IMR-90 (cell line): ENCODE results near the gene NDUFB11. TPM values are rescaled to one million over a fixed set of nuclear protein-coding genes. Genes with fewer than 3 reads are reported as not detected.

Source experiments
- ATAC-seq: fragments of 200-7000 bp; cut with Tn5 transposase; 2 replicates; pipeline ENCODE4 v1.9.1; 2020; ENCODE audit warnings: low read depth, mild to moderate bottlenecking, moderate library complexity
- BruUV-seq: library from RNA; stranded (reverse); fragments of 400-500 nt; replicated peaks from 2 replicates; lab custom pipeline; 2021; lab: Mats Ljungman, UMichigan
- CTCF ChIA-PET: fragments of 300-600 bp; formaldehyde crosslinking; extraction: SDS; loops from one replicate; lab custom pipeline; 2021; ENCODE audit warnings: antibody characterized with exemption; lab: Yijun Ruan, JAX
- POLR2A ChIA-PET: fragments of 300-600 bp; sonication (Branson Sonifier 250); formaldehyde crosslinking; loops from one replicate; lab custom pipeline; 2022; ENCODE audit warnings: antibody characterized with exemption; ENCODE audit not compliant: unreplicated experiment; lab: Charles Lee
- DNase-seq: peaks from one replicate; pipeline ENCODE4 v3.0.0; 2013
- H2AFZ ChIP-seq: replicated peaks from 2 replicates; pipeline ENCODE3; 2013; ENCODE audit warnings: low read length, mild to moderate bottlenecking; ENCODE audit not compliant: poor library complexity
- H2AK5ac ChIP-seq: 2 replicates; pipeline ENCODE4 v1.6.1; 2013; ENCODE audit warnings: low read depth, low read length, inconsistent platforms
- H2AK9ac ChIP-seq: replicated peaks from 2 replicates; pipeline ENCODE3; 2013; ENCODE audit warnings: mild to moderate bottlenecking, low read depth, low read length, moderate library complexity; ENCODE audit not compliant: poor library complexity
- H2BK120ac ChIP-seq: 2 replicates; pipeline ENCODE4 v1.6.1; 2013; ENCODE audit warnings: low read depth, low read length, inconsistent platforms
- H2BK15ac ChIP-seq: 3 replicates; pipeline ENCODE4 v1.6.1; 2013; ENCODE audit warnings: low read depth, low read length, inconsistent platforms
- H2BK20ac ChIP-seq: 2 replicates; pipeline ENCODE4 v1.6.1; 2013; ENCODE audit warnings: low read depth, mild to moderate bottlenecking, inconsistent platforms, low read length, moderate library complexity
- H2BK5ac ChIP-seq: 2 replicates; pipeline ENCODE4 v1.6.1; 2013; ENCODE audit warnings: mild to moderate bottlenecking, low read depth, low read length, inconsistent platforms; ENCODE audit not compliant: poor library complexity, severe bottlenecking
- H3K14ac ChIP-seq: replicated peaks from 2 replicates; pipeline ENCODE4 v1.6.1; 2013; ENCODE audit warnings: low read depth, low read length, inconsistent platforms
- H3K18ac ChIP-seq: 2 replicates; pipeline ENCODE4 v1.6.1; 2013; ENCODE audit warnings: low read depth, low read length, control low read depth
- H3K23ac ChIP-seq: 2 replicates; pipeline ENCODE4 v1.6.1; 2013; ENCODE audit warnings: low read depth, low read length, inconsistent platforms
- H3K27ac ChIP-seq: 2 replicates; pipeline ENCODE4 v1.5.1; 2013; ENCODE audit warnings: mild to moderate bottlenecking, control low read depth, low read length; ENCODE audit not compliant: insufficient read depth
- H3K27me3 ChIP-seq: 2 replicates; pipeline ENCODE4 v1.6.1; 2013; ENCODE audit warnings: low read length; ENCODE audit not compliant: control insufficient read depth, insufficient read depth
- H3K36me3 ChIP-seq: 2 replicates; pipeline ENCODE4 v1.6.1; 2013; ENCODE audit warnings: low read length, mixed read lengths; ENCODE audit not compliant: control insufficient read depth, insufficient read depth
- H3K4ac ChIP-seq: 2 replicates; pipeline ENCODE4 v1.6.1; 2013; ENCODE audit warnings: low read depth, low read length, inconsistent platforms
- H3K4me1 ChIP-seq: 2 replicates; pipeline ENCODE4 v1.6.1; 2013; ENCODE audit warnings: low read length, mixed read lengths; ENCODE audit not compliant: control insufficient read depth, insufficient read depth
- H3K4me2 ChIP-seq: 2 replicates; pipeline ENCODE4 v1.6.1; 2013; ENCODE audit warnings: low read depth, mild to moderate bottlenecking, control low read depth, low read length, moderate library complexity
- H3K4me3 ChIP-seq: 2 replicates; pipeline ENCODE4 v1.5.1; 2013; ENCODE audit warnings: low read depth, mild to moderate bottlenecking, control low read depth, low read length, moderate library complexity; ENCODE audit not compliant: insufficient read depth
- H3K56ac ChIP-seq: 2 replicates; pipeline ENCODE4 v1.6.1; 2013; ENCODE audit warnings: low read length, inconsistent platforms; ENCODE audit not compliant: insufficient read depth; ENCODE audit errors: extremely low read depth
- H3K79me1 ChIP-seq, 2 experiments: 2 replicates each; pipeline ENCODE4 v1.6.1; 2013; ENCODE audit warnings: low read length in 2 of 2, inconsistent platforms in 1 of 2, low read depth in 1 of 2
- H3K9ac ChIP-seq: 2 replicates; pipeline ENCODE4 v1.6.1; 2013; ENCODE audit warnings: low read depth, low read length, control low read depth
- H3K9me1 ChIP-seq: 2 replicates; pipeline ENCODE4 v1.6.1; 2013; ENCODE audit warnings: low read length, inconsistent platforms; ENCODE audit not compliant: insufficient read depth
- H3K9me3 ChIP-seq: 2 replicates; pipeline ENCODE4 v1.6.1; 2013; ENCODE audit warnings: low read length; ENCODE audit not compliant: control insufficient read depth, insufficient read depth
- H4K20me1 ChIP-seq: 2 replicates; pipeline ENCODE4 v1.6.1; 2013; ENCODE audit warnings: low read length, inconsistent platforms; ENCODE audit not compliant: insufficient read depth
- H4K5ac ChIP-seq: 2 replicates; pipeline ENCODE4 v1.6.1; 2013; ENCODE audit warnings: mild to moderate bottlenecking, low read depth, low read length, control low read depth
- H4K8ac ChIP-seq, 2 experiments: 2 replicates each; pipeline ENCODE4 v1.6.1; 2013; ENCODE audit warnings: low read depth in 2 of 2, low read length in 2 of 2, control low read depth in 1 of 2, inconsistent platforms in 1 of 2
- H4K91ac ChIP-seq: 2 replicates; pipeline ENCODE4 v1.6.1; 2013; ENCODE audit warnings: low read depth, low read length, inconsistent platforms; ENCODE audit not compliant: insufficient read depth
- WGBS, 2 experiments: methylation state at CpG; one replicate each; pipeline versions ENCODE4 v1.1.5 to v1.1.7; 2013; ENCODE audit warnings: missing lambda C conversion rate in 2 of 2; ENCODE audit not compliant: insufficient read length in 1 of 2; ENCODE audit errors: extremely low coverage in 2 of 2; 5-methylcytosine and 5-hydroxymethylcytosine counted together
- dilution Hi-C: fragments of 300-500 bp; cut with HindIII; formaldehyde crosslinking; loops from one replicate; pipeline ENCODE4 v1.14.3; 2018; ENCODE audit warnings: low sequenced_read_pairs; ENCODE audit not compliant: unreplicated experiment
- in situ Hi-C: fragments of 300-500 bp; cut with MboI; formaldehyde crosslinking; loops from 3 replicates; pipeline ENCODE4 v1.14.3; 2019; ENCODE audit warnings: low sequenced_read_pairs, inconsistent platforms, mixed read lengths
- intact Hi-C: fragments of 100-400 bp; cut with micrococcal nuclease; formaldehyde crosslinking; loops from 2 replicates; pipeline ENCODE4 v1.10.0; 2022
- polyA plus RNA-seq, 3 experiments: library from polyadenylated mRNA; depleted of rRNA; stranded (reverse); fragments of >200 nt; gene quantifications; 2 replicates each; pipeline ENCODE4 v1.2.3, GENCODE V29; 2012; ENCODE audit warnings: low replicate concordance in 1 of 3
- total RNA-seq: library from RNA; depleted of rRNA; stranded (reverse); fragments of >200 nt; gene quantifications from 2 replicates; pipeline ENCODE4 v1.2.3, GENCODE V29; 2012
- TF ChIP-seq, protein P1 (sequence below): fragments of 150-350 bp; IDR thresholded peaks from 2 replicates; pipeline ENCODE4 v1.6.1; 2017; ENCODE audit warnings: mild to moderate bottlenecking, antibody characterized with exemption, low read length, low read depth
- TF ChIP-seq, protein P2 (sequence below): fragments of 150-350 bp; IDR thresholded peaks from 2 replicates; pipeline ENCODE4 v1.6.1; 2016; ENCODE audit warnings: low read depth, mild to moderate bottlenecking, low read length, moderate library complexity, borderline replicate concordance

Gene NDUFB11
- total and polyA plus RNA-seq, 2 of the 4 experiments (the other 2 are of a cell fraction): 17.0 to 58.3 TPM

DNA sequence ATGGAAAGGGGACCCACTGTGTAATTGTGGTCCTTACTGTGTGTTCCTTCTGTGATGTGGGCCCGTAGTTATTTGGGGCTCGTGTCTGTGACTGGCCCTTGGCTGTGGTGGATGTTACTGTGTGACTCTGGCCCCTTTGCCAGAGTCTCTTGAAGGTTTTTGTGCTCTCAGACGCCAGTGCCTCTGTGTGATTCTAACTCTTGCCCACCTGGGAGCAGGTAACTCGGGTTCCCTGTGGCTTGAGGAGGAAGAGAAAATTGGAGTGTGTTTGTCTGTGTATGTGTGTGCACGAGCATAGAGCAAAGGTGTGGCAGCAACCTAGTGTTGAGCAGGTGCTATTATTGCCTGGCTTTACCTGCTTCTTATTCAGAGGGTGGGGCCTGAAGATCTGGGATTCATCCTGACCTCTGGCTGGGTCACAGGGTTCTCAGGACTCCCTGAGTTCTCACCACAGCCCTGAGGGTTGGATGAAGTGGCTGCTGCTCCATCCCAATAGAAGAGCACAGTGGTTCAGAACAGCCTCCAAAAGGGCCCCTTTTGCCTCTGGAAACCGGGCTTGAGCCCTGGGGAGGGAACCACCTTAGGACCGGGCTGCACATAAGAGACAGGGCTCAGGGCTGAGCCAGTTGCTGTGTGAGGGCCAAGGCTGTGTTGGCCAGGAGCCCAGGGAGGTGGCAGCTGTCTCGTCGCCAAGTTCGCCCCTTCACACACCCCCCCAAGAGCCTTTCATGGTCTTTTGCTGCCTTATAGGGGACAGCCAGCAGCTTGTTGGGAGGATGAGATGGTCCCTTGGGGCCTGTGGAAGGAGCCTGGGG, 1.8 kb upstream of the NDUFB11 start:
- CTCF ChIA-PET: no interaction called here
- Histone ChIP-seq H3K27me3 (peaks cover 4% of the 10 kb centered on the region; the same call in 1 of the 2 replicates), H2BK5ac (peak overlapping the region; percentile 60), H4K91ac (no peak overlapping the region), H3K27ac (peak overlapping the region; percentile 100), H3K4me3 (peak overlapping the region; percentile 99), H2BK15ac (no peak overlapping the region), H2BK120ac (no peak overlapping the region), H3K4me1 (peaks cover 2% of the 10 kb centered on the region; the same call in 1 of the 2 replicates), H3K4ac (peak overlapping the region; percentile 96), H3K14ac (peak overlapping the region; percentile 86), H3K56ac (peak overlapping the region; percentile 19; the same call in 1 of the 2 replicates), H4K5ac (no peak overlapping the region), H3K9ac (peak overlapping the region; percentile 98), H3K36me3 (peaks cover 10% of the 10 kb centered on the region; the same call in 1 of the 2 replicates), H3K23ac (peak overlapping the region; percentile 72; the same call in 1 of the 2 replicates), H2AK9ac (peak overlapping the region; percentile 93), H2AFZ (no peak overlapping the region), H3K79me1 (peaks cover 3 to 15% of the 10 kb centered on the region in 2 experiments; a peak in 2 of 4 replicates), H3K18ac (no peak overlapping the region), H3K4me2 (peak overlapping the region; percentile 97), H3K9me1 (peaks cover 3% of the 10 kb centered on the region; the same call in 1 of the 2 replicates), H4K8ac (peak overlapping the region in 1 of 2 experiments; percentile 61; a peak in 2 of 4 replicates), H3K9me3 (no peaks in the 10 kb centered on the region), H2BK20ac (no peak overlapping the region), H4K20me1 (peaks cover 37% of the 10 kb centered on the region), H2AK5ac (peak overlapping the region; percentile 97)
- TF ChIP-seq, protein P1, sequence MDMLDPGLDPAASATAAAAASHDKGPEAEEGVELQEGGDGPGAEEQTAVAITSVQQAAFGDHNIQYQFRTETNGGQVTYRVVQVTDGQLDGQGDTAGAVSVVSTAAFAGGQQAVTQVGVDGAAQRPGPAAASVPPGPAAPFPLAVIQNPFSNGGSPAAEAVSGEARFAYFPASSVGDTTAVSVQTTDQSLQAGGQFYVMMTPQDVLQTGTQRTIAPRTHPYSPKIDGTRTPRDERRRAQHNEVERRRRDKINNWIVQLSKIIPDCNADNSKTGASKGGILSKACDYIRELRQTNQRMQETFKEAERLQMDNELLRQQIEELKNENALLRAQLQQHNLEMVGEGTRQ: no peak
- TF ChIP-seq, protein P2, sequence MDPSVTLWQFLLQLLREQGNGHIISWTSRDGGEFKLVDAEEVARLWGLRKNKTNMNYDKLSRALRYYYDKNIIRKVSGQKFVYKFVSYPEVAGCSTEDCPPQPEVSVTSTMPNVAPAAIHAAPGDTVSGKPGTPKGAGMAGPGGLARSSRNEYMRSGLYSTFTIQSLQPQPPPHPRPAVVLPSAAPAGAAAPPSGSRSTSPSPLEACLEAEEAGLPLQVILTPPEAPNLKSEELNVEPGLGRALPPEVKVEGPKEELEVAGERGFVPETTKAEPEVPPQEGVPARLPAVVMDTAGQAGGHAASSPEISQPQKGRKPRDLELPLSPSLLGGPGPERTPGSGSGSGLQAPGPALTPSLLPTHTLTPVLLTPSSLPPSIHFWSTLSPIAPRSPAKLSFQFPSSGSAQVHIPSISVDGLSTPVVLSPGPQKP: no peak
- 33% methylated on average over 2 of the region's 10 CpGs; no CpG with 5 or more reads in 1 of the 2 experiments for WGBS, 2 experiments
- no TSS peak for BruUV-seq
- in situ Hi-C loops: no loop called here
- ATAC-seq (no peak), DNase-seq (no peak)
- dilution Hi-C loops: no loop called here
- POLR2A ChIA-PET: no interaction called here
- intact Hi-C loops: no loop called here
